Measurements from ENCODE around the gene TCIRG1. TPM values are rescaled to one million over a fixed set of nuclear protein-coding genes. Genes with fewer than 3 reads are reported as not detected.

TCIRG1 gene
- total and polyA plus RNA-seq, 7 experiments from 2014 or later = 27.3 to 381 (median 167) TPM

- Mint-ChIP-seq H3K4me1 (peaks cover 17 to 36% (median 26%) of the 10 kb centered on the region in 7 donors), H3K27ac (peak overlapping the region; percentile 7 to 93 (median 75)), H3K4me3 (peak overlapping the region; percentile 90 to 99 (median 96)), H3K9me3 (no peaks in the 10 kb centered on the region), H3K36me3 (peaks cover 0 to 13% (median 3%) of the 10 kb centered on the region in 5 donors), H3K27me3 (no peaks in the 10 kb centered on the region)
- DNase-seq = no peak
- Histone ChIP-seq H3K4me3 (ENCODE audit: low read length) (peak overlapping the region; percentile 98), H3K9me3 (ENCODE audit: control insufficient read depth in 2 of 3, low read length in 3 of 3) (no peaks in the 10 kb centered on the region), H3K27me3 (ENCODE audit: control insufficient read depth in 2 of 2, insufficient read depth in 2 of 2, low read length in 2 of 2) (no peaks in the 10 kb centered on the region), H3K4me1 (ENCODE audit: control insufficient read depth in 2 of 2, insufficient read depth in 2 of 2, low read length in 2 of 2) (peaks cover 11 to 21% of the 10 kb centered on the region in 2 donors), H3K27ac (ENCODE audit: low read depth, low read length) (peak overlapping the region; percentile 97), H3K36me3 (ENCODE audit: control insufficient read depth in 2 of 3, insufficient read depth in 3 of 3, low read length in 3 of 3) (peaks cover 0 to 41% (median 0%) of the 10 kb centered on the region in 3 experiments)
- intact Hi-C loops (cut with micrococcal nuclease) = loop anchor here in 1 of 2 donors (10.0 kb wide), 2 partner anchors 183 to 243 kb away; partner anchors contain the start of genes C11orf24 and KMT5B
- no peak for ATAC-seq
- ChIA-PET POLR2A (interaction anchor here (1.9 kb wide), 1 partner anchor 29 kb away, joined by 5 read pairs; no protein-coding TSS in a partner anchor), CTCF (no interaction called here)
Observed at GRCh38 chr11:68032003-68032402, 6.8 kb upstream of the TCIRG1 start.

DNA sequence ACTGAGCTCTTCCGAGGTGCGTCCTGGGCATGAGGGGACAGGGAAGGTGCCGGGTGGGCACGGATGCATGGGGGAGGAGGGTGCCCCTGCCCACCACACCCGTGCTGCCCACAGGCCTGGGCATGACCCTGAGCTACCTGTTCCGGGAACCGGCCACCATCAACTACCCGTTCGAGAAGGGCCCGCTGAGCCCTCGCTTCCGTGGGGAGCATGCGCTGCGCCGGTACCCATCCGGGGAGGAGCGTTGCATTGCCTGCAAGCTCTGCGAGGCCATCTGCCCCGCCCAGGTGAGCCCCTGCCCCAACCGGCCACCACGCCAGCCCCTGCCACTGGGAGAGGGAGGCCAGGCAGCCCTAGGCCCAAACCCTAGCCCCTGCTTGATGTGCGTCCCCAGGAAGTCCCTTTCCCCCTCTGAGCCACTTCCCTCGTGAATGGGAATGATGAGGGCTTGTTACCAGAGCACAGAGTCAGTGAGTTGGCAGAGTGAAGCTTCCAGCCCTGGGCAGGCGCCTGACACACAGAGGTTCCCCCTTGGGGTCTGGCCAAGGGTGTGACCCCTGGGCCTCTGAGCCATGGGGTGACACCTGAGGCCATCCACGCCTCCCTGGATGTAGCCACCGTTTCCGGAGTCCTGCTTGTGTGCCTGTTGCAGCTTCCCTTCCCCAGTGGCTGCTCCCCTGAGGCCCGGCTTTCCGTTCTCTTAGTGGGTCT lies 5.7 kb upstream of the TCIRG1 start:
- ChIA-PET CTCF (no interaction called here), POLR2A (no interaction called here)
- H3K36me3 Mint-ChIP-seq = peaks cover 0 to 13% (median 3%) of the 10 kb centered on the region in 5 donors
- Histone ChIP-seq H3K27ac (ENCODE audit: low read depth, low read length) (no peak overlapping the region), H3K4me1 (ENCODE audit: control insufficient read depth in 2 of 2, insufficient read depth in 2 of 2, low read length in 2 of 2) (peaks cover 11 to 28% of the 10 kb centered on the region in 2 donors), H3K4me3 (ENCODE audit: low read length) (no peak overlapping the region), H3K9me3 (ENCODE audit: control insufficient read depth in 2 of 3, low read length in 3 of 3) (no peaks in the 10 kb centered on the region), H3K36me3 (ENCODE audit: control insufficient read depth in 2 of 3, insufficient read depth in 3 of 3, low read length in 3 of 3) (peaks cover 0 to 41% (median 0%) of the 10 kb centered on the region in 3 experiments), H3K27me3 (ENCODE audit: control insufficient read depth in 2 of 2, insufficient read depth in 2 of 2, low read length in 2 of 2) (no peaks in the 10 kb centered on the region)
- H3K27ac Mint-ChIP-seq = no peak overlapping the region
- no peaks in the 10 kb centered on the region for H3K9me3 Mint-ChIP-seq
- intact Hi-C loops (cut with micrococcal nuclease) = loop anchor here in 1 of 2 donors (10.0 kb wide), 2 partner anchors 182 to 242 kb away; partner anchors contain the start of genes C11orf24 and KMT5B
- peak overlapping the region in 1 of 10 donors; percentile 3 for H3K4me3 Mint-ChIP-seq
- H3K27me3 Mint-ChIP-seq = no peaks in the 10 kb centered on the region
- peaks cover 20 to 45% (median 35%) of the 10 kb centered on the region in 7 donors for H3K4me1 Mint-ChIP-seq
- DNase-seq (no peak), ATAC-seq (no peak)

GRCh38 chr11:68033708-68034045 lies 5.1 kb upstream of the TCIRG1 start:
- CTCF ChIA-PET = no interaction called here
- Mint-ChIP-seq H3K27ac (peak overlapping the region in 1 of 9 donors; percentile 23), H3K27me3 (no peaks in the 10 kb centered on the region), H3K36me3 (peaks cover 0 to 13% (median 3%) of the 10 kb centered on the region in 5 donors), H3K9me3 (no peaks in the 10 kb centered on the region), H3K4me3 (peak overlapping the region in 3 of 10 donors; percentile 3 to 41 (median 21)), H3K4me1 (peaks cover 20 to 45% (median 35%) of the 10 kb centered on the region in 7 donors)
- no peak for ATAC-seq
- Histone ChIP-seq H3K36me3 (ENCODE audit: control insufficient read depth in 2 of 3, insufficient read depth in 3 of 3, low read length in 3 of 3) (peaks cover 0 to 41% (median 0%) of the 10 kb centered on the region in 3 experiments), H3K4me3 (ENCODE audit: low read length) (no peak overlapping the region), H3K4me1 (ENCODE audit: control insufficient read depth in 2 of 2, insufficient read depth in 2 of 2, low read length in 2 of 2) (peaks cover 11 to 28% of the 10 kb centered on the region in 2 donors), H3K27me3 (ENCODE audit: control insufficient read depth in 2 of 2, insufficient read depth in 2 of 2, low read length in 2 of 2) (no peaks in the 10 kb centered on the region), H3K27ac (ENCODE audit: low read depth, low read length) (no peak overlapping the region), H3K9me3 (ENCODE audit: control insufficient read depth in 2 of 3, low read length in 3 of 3) (no peaks in the 10 kb centered on the region)
- POLR2A ChIA-PET = no interaction called here
- intact Hi-C loops (cut with micrococcal nuclease) = loop anchor here in 1 of 2 donors (10.0 kb wide), 2 partner anchors 181 to 241 kb away; partner anchors contain the start of genes C11orf24 and KMT5B
- no peak for DNase-seq

GRCh38 chr11:68035266-68035876 lies 3.5 kb upstream of the TCIRG1 start:
- H3K27me3 Mint-ChIP-seq = no peaks in the 10 kb centered on the region
- H3K36me3 ChIP-seq (ENCODE audit: control insufficient read depth in 2 of 3, insufficient read depth in 3 of 3, low read length in 3 of 3) = peaks cover 0 to 41% (median 0%) of the 10 kb centered on the region in 3 experiments
- ChIA-PET POLR2A (interaction anchor here (0.6 kb wide), 1 partner anchor 1372 kb away, joined by 3 read pairs; no protein-coding TSS in a partner anchor), CTCF (no interaction called here)
- no peaks in the 10 kb centered on the region for H3K27me3 ChIP-seq (ENCODE audit: control insufficient read depth in 2 of 2, insufficient read depth in 2 of 2, low read length in 2 of 2)
- peaks cover 0 to 13% (median 4%) of the 10 kb centered on the region in 5 donors for H3K36me3 Mint-ChIP-seq
- H3K9me3 Mint-ChIP-seq = no peaks in the 10 kb centered on the region
- peaks cover 14 to 28% of the 10 kb centered on the region in 2 donors for H3K4me1 ChIP-seq (ENCODE audit: control insufficient read depth in 2 of 2, insufficient read depth in 2 of 2, low read length in 2 of 2)
- peaks cover 15 to 39% (median 30%) of the 10 kb centered on the region in 7 donors for H3K4me1 Mint-ChIP-seq
- intact Hi-C loops (cut with micrococcal nuclease) = loop anchor here in 1 of 2 donors (10.0 kb wide), 2 partner anchors 179 to 239 kb away; partner anchors contain the start of genes C11orf24 and KMT5B
- peak overlapping the region in 5 of 9 donors; percentile 12 to 56 (median 39) for H3K27ac Mint-ChIP-seq
- H3K4me3 Mint-ChIP-seq = no peak overlapping the region
- DNase-seq (no peak), ATAC-seq (no peak)
- H3K9me3 ChIP-seq (ENCODE audit: control insufficient read depth in 2 of 3, low read length in 3 of 3) = no peaks in the 10 kb centered on the region
- H3K27ac ChIP-seq (ENCODE audit: low read depth, low read length) = no peak overlapping the region
- no peak overlapping the region for H3K4me3 ChIP-seq (ENCODE audit: low read length)

- intact Hi-C loops (cut with micrococcal nuclease) = loop anchor here in 1 of 2 donors (10.0 kb wide), 2 partner anchors 179 to 239 kb away; partner anchors contain the start of genes C11orf24 and KMT5B
- H3K27ac ChIP-seq (ENCODE audit: low read depth, low read length) = no peak overlapping the region
- H3K27me3 ChIP-seq (ENCODE audit: control insufficient read depth in 2 of 2, insufficient read depth in 2 of 2, low read length in 2 of 2) = no peaks in the 10 kb centered on the region
- H3K4me3 ChIP-seq (ENCODE audit: low read length) = no peak overlapping the region
- peaks cover 0 to 37% (median 0%) of the 10 kb centered on the region in 3 experiments for H3K36me3 ChIP-seq (ENCODE audit: control insufficient read depth in 2 of 3, insufficient read depth in 3 of 3, low read length in 3 of 3)
- DNase-seq = no peak
- peak overlapping the region in 6 of 9 donors; percentile 51 to 87 (median 80) for H3K27ac Mint-ChIP-seq
- H3K27me3 Mint-ChIP-seq = no peaks in the 10 kb centered on the region
- POLR2A ChIA-PET = no interaction called here
- CTCF ChIA-PET = no interaction called here
- peaks cover 17 to 30% of the 10 kb centered on the region in 2 donors for H3K4me1 ChIP-seq (ENCODE audit: control insufficient read depth in 2 of 2, insufficient read depth in 2 of 2, low read length in 2 of 2)
- peaks cover 15 to 35% (median 27%) of the 10 kb centered on the region in 7 donors for H3K4me1 Mint-ChIP-seq
- H3K9me3 ChIP-seq (ENCODE audit: control insufficient read depth in 2 of 3, low read length in 3 of 3) = no peaks in the 10 kb centered on the region
- ATAC-seq = no peak
- H3K4me3 Mint-ChIP-seq = peak overlapping the region in 1 of 10 donors; percentile 81
- peaks cover 0 to 13% (median 4%) of the 10 kb centered on the region in 5 donors for H3K36me3 Mint-ChIP-seq
- no peaks in the 10 kb centered on the region for H3K9me3 Mint-ChIP-seq
Observed at GRCh38 chr11:68036141-68036716, 2.6 kb upstream of the TCIRG1 start.

DNA sequence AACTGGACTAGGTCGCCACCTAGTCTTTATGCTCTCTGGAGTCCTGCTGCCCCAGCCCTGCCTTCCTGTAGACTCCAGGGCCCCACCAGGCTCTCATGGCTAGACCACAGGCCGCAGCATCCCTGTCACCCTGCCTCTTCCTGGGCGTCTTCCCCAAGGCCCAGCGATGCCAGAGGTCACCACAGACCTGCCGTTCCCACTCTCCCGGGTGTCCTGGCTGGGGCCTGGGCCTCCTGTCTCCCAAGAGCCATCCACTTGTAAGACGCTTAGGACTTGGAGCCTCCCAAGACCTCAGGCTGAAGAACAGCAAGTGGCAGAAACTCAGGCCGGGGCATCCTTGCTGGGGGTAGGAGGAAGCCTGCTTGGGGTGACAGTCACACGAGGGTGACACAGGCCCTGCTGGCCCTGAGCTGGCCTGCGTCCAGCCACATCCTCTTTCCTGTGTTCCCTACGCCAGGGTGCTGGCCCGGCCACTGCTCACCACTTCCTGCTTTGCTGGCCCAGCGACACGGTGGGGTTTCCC lies 2.0 kb upstream of the TCIRG1 start:
- Histone ChIP-seq H3K4me1 (ENCODE audit: control insufficient read depth in 2 of 2, insufficient read depth in 2 of 2, low read length in 2 of 2) (peaks cover 12 to 24% of the 10 kb centered on the region in 2 donors), H3K9me3 (ENCODE audit: control insufficient read depth in 2 of 3, low read length in 3 of 3) (no peaks in the 10 kb centered on the region), H3K27me3 (ENCODE audit: control insufficient read depth in 2 of 2, insufficient read depth in 2 of 2, low read length in 2 of 2) (no peaks in the 10 kb centered on the region), H3K4me3 (ENCODE audit: low read length) (no peak overlapping the region), H3K36me3 (ENCODE audit: control insufficient read depth in 2 of 3, insufficient read depth in 3 of 3, low read length in 3 of 3) (peaks cover 0 to 37% (median 0%) of the 10 kb centered on the region in 3 experiments), H3K27ac (ENCODE audit: low read depth, low read length) (peak overlapping the region; percentile 88)
- intact Hi-C loops (cut with micrococcal nuclease) = loop anchor here (1.0 to 10.0 kb wide), 3 partner anchors 81 to 238 kb away; partner anchors contain the start of genes C11orf24 (in 1 of the 2) and KMT5B (in 1 of the 2)
- ChIA-PET CTCF (no interaction called here), POLR2A (interaction anchor here (1.1 kb wide), 1 partner anchor 31 kb away, joined by 3 read pairs; no protein-coding TSS in a partner anchor)
- Mint-ChIP-seq H3K4me3 (peak overlapping the region in 8 of 10 donors; percentile 15 to 81 (median 41)), H3K36me3 (peaks cover 0 to 10% (median under 1%) of the 10 kb centered on the region in 5 donors), H3K4me1 (peaks cover 14 to 33% (median 26%) of the 10 kb centered on the region in 7 donors), H3K27ac (peak overlapping the region; percentile 48 to 87 (median 77)), H3K27me3 (no peaks in the 10 kb centered on the region), H3K9me3 (no peaks in the 10 kb centered on the region)
- DNase-seq (no peak), ATAC-seq (peak; percentile 81)

All from naive thymus-derived CD4-positive, alpha-beta T cell (primary cell).